ENCODE results near the gene RHEBL1.

RHEBL1 gene

DNA sequence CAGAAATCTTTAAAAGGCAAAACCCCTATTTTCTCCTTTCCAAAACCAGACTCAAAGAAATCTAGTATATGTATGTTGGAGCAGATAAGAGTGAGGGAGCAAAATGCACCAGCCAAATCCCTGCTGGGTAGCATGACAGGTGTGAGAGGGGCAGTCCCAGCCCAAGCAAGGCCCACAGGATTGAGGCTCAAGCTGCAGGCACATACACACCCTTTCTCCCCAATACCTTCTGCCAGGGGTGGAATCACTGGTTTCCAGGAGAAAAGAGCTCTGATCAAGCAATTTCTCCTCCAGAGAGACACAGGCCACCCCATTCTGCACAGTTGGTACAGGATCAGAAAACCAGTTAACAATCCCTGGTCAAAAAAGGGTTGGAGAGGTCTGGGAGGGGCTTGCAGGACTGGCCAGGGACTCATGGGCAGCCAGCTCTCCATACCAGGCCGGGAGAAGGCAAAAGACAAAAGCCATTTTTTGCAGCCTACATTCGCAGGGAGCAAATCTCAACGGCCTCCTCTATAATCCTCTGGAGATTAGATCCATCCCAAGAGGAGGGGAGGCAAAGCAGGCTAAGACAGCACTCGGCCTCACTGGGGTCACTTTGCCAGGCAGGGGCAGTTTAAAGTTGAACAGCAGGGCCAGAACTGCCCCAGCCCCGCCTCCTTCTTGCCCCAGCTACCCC, 11.3 kb downstream of the RHEBL1 start:
- DNase-seq (ENCODE audit: extremely low read depth, low read depth): no peak

GRCh38 chr12:49057888-49058287, 11.9 kb downstream of the RHEBL1 start:
- no peak for TF ChIP-seq CTCF (IDR thresholded peaks at IDR 0.05; ENCODE audit: low read depth, low read length)
- DNase-seq (ENCODE audit: extremely low read depth, low read depth): no peak

More for the DNA sequence above, 11.3 kb downstream of the RHEBL1 start:
- TF ChIP-seq CTCF (IDR thresholded peaks at IDR 0.05; ENCODE audit: low read depth, low read length): no peak

DNA sequence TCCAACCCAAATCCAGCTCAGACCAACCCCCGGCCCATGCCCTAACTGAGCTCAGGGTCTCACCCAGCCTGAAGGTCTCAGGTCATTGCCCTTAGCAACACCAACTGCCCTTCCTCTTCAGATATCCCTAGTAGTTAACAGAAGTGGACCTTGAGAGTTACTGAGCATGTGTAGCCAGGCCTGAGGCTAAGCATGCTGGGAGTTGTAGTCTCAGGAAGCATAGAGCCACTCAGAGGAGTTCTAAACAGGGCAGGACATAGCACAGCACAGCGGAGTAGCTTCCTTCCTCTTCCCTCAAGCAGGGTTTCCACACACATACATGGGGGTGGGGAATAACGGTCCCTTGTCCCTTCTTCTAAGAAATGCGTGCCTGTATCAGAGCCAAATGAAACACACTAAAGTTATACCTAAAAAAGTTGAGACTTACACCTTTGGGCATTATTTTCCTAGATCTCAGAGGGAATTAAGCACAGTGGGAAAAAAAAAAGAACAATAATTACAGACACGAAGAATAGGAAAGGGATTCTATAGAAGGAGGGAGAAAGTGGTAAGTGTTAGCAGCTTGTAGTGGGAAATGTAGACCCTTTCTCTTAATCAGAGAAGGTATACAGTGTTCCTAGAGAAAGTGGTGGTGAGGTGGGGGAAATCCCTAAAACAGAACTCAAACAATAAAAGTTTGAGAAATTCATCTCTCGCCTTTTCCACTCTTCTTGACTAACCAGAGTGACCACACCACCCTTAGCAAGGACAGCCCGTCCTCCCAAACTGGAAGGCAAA, 13.6 kb downstream of the RHEBL1 start:
- DNase-seq (ENCODE audit: extremely low read depth, low read depth): peak; percentile 34

DNA sequence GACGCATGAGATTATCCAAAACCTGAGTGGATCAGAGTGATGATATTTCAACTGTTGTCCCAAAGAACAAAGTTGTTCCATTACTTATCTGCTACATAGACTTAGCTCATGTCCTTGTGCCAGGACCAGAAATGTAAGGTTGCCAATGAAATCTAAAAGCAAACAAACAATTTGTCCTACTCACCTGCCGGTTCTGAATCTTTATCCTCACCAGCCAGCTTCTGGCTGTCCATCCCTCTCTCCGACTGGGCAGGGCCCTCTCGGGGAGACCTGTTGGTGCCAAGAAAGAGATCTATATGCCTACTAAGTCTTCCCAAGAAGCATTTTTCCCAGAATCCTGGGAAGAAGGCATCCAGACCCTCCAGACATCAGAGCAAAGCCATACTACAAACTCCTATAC, 14.7 kb downstream of the RHEBL1 start:
- no peak for DNase-seq (ENCODE audit: extremely low read depth, low read depth)

More for the DNA sequence above, 13.6 kb downstream of the RHEBL1 start:
- TF ChIP-seq CTCF (IDR thresholded peaks at IDR 0.05; ENCODE audit: low read depth, low read length): no peak

DNA sequence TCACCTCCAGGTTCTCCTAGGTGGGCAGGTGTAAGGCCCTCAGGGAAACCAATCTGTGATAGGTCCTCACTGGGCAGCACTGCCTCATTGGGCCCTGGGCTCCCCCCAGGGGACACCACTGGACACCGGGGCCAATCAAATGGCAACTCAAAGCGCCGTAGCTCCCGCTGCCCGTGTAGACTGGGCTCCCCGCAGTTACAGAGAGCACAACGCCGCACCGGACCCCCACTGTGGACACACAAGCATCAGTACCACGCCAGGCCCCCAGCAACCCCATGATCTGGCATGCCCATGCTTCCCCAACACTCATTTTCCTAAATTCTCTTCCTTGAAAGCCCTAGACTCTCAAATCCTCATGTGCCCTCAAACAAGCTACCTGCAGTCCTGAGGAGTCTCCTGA, 15.3 kb downstream of the RHEBL1 start:
- no peak for TF ChIP-seq CTCF (IDR thresholded peaks at IDR 0.05; ENCODE audit: low read depth, low read length)

More for the DNA sequence above, 14.7 kb downstream of the RHEBL1 start:
- no peak for TF ChIP-seq CTCF (IDR thresholded peaks at IDR 0.05; ENCODE audit: low read depth, low read length)

DNA sequence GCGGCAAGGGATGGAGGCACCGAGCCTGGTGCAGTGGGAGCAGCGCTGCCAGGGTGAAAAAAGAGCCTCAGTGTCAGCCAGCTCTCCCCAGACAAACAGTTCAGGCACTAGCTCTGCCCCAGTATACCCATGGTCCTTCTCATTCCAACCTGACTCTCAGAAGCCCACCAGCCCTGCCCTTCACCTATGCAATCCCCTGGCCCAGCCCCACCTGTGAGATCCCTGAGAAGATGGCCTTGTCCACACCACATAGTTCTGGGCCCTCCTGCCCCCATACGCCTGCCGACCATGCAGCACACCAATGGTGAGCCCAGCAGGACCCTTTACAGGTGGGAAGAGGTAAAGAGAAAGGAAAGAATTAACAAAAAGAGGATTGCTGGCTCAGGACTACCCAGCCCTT, 15.7 kb downstream of the RHEBL1 start:
- TF ChIP-seq CTCF (IDR thresholded peaks at IDR 0.05; ENCODE audit: low read depth, low read length): no peak
- no peak for DNase-seq (ENCODE audit: extremely low read depth, low read depth)

More for the DNA sequence above, 15.3 kb downstream of the RHEBL1 start:
- DNase-seq (ENCODE audit: extremely low read depth, low read depth): no peak
